ENCODE data around the gene PTPRN2. TPM values are rescaled to one million over a fixed set of nuclear protein-coding genes. Genes with fewer than 3 reads are reported as not detected.

PTPRN2 gene
- total and polyA plus RNA-seq, 2 of the 8 experiments (the other 6 are each of a cell fraction or from before 2014, with no cell fraction given) = 2.6 to 4.5 TPM

DNA sequence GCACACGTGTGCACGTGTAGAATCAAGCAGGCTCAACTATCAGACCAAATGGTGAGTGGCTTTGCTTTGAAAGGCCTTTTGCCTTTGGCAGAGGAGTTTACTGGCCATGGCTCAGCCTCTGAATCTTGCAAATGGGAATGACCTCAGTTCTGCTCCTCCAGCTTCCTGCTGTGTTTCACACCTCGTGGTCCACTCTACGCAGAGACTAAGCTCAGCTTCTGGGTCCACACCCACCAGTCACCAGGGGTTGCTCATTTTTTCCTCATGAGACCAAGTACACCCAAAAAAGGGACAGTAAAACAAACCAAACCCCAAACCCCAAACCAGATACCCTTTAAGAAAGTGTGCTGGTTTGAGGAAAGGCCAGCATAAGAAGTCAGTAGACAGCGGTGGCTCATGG is 1014.4 kb downstream of the PTPRN2 start:
- Histone ChIP-seq H3K4me3 (ENCODE audit: extremely low read depth in 1 of 4, insufficient read depth in 2 of 4, low read depth in 3 of 4, low read length in 4 of 4) (no peak overlapping the region), H3K4me1 (replicated peaks in 1 of 4; ENCODE audit: control insufficient read depth in 3 of 4, insufficient read depth in 4 of 4, low read length in 3 of 4) (peaks cover 0 to 8% (median 4%) of the 10 kb centered on the region in 4 experiments; a peak in 3 of 7 replicates), H2BK20ac (ENCODE audit: low read length) (no peak overlapping the region), H3K9ac (replicated peaks in 1 of 4; ENCODE audit: extremely low read depth in 1 of 4, low read depth in 3 of 4, low read length in 3 of 4) (no peak overlapping the region), H3K36me3 (ENCODE audit: control insufficient read depth in 2 of 4, insufficient read depth in 4 of 4, low read length in 3 of 4) (no peaks in the 10 kb centered on the region), H3K27ac (ENCODE audit: low read depth, low read length) (no peak overlapping the region), H3K18ac (ENCODE audit: extremely low read depth, low read length) (no peak overlapping the region), H3K79me2 (ENCODE audit: control insufficient read depth in 1 of 2, insufficient read depth in 2 of 2, low read length in 2 of 2) (no peaks in the 10 kb centered on the region), H3K4ac (replicated peaks; ENCODE audit: insufficient read length, low read depth, low read length) (no peak overlapping the region), H3K14ac (ENCODE audit: insufficient read length) (no peak overlapping the region), H2AK5ac (ENCODE audit: low read depth, low read length) (no peak overlapping the region), H2BK15ac (ENCODE audit: low read length) (no peak overlapping the region), H3K4me2 (ENCODE audit: insufficient read depth in 1 of 2, low read depth in 2 of 2, low read length in 2 of 2) (no peak overlapping the region), H3K79me1 (ENCODE audit: low read depth, low read length) (no peaks in the 10 kb centered on the region), H2AFZ (ENCODE audit: low read length) (no peak overlapping the region), H4K20me1 (replicated peaks in 1 of 2; ENCODE audit: control insufficient read depth in 1 of 2, insufficient read depth in 2 of 2, low read length in 2 of 2) (no peaks in the 10 kb centered on the region), H3K27me3 (replicated peaks in 1 of 4; ENCODE audit: control insufficient read depth in 3 of 4, extremely low read depth in 1 of 4, insufficient read depth in 3 of 4, low read length in 3 of 4) (peaks cover 0 to 4% (median 0%) of the 10 kb centered on the region in 4 experiments; a peak in 4 of 7 replicates), H3K23me2 (ENCODE audit: low read depth, low read length) (no peaks in the 10 kb centered on the region; the same call in 1 of the 2 replicates), H4K5ac (ENCODE audit: insufficient read length, low read depth, low read length) (no peak overlapping the region), H4K8ac (ENCODE audit: extremely low read depth, insufficient read depth, low read length) (no peak overlapping the region), H4K91ac (replicated peaks; ENCODE audit: insufficient read length, low read length) (no peak overlapping the region), H3K23ac (ENCODE audit: insufficient read length) (no peak overlapping the region), H2BK120ac (replicated peaks; ENCODE audit: low read depth, low read length) (no peak overlapping the region), H3K56ac (replicated peaks; ENCODE audit: insufficient read length, low read depth, low read length) (no peak overlapping the region), H3K9me3 (ENCODE audit: insufficient read depth in 2 of 2, low read depth in 1 of 2, low read length in 1 of 2) (no peaks in the 10 kb centered on the region), H2BK12ac (ENCODE audit: low read depth, low read length) (no peak overlapping the region), H2BK5ac (ENCODE audit: low read depth, low read length) (no peak overlapping the region)
- FAIRE-seq (no peak), DNase-seq (ENCODE audit: low read depth in 1 of 2, low spot score in 2 of 2) (no peak)
- TF ChIP-seq, protein P1, sequence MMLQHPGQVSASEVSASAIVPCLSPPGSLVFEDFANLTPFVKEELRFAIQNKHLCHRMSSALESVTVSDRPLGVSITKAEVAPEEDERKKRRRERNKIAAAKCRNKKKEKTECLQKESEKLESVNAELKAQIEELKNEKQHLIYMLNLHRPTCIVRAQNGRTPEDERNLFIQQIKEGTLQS (IDR thresholded peaks at IDR 0.05; ENCODE audit: insufficient read depth, low read depth, low read length) = no peak
- TF ChIP-seq RBBP5 (IDR thresholded peaks at IDR 0.05; ENCODE audit: borderline replicate concordance, low read depth, low read length) = no peak
- no peak for TF ChIP-seq POLR2AphosphoS5 (IDR thresholded peaks at IDR 0.05; ENCODE audit: low read depth, low read length)
- TF ChIP-seq SIX5 (IDR thresholded peaks at IDR 0.05; ENCODE audit: low read depth, low read length) = no peak
- TF ChIP-seq, protein P2, sequence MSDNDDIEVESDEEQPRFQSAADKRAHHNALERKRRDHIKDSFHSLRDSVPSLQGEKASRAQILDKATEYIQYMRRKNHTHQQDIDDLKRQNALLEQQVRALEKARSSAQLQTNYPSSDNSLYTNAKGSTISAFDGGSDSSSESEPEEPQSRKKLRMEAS (IDR thresholded peaks at IDR 0.05) = no peak
- TF ChIP-seq KDM4A (IDR thresholded peaks at IDR 0.05; ENCODE audit: low read depth, low read length, severe bottlenecking) = no peak
- TF ChIP-seq ASH2L (IDR thresholded peaks at IDR 0.05; ENCODE audit: low read length) = no peak
- no peak for TF ChIP-seq BACH1 (IDR thresholded peaks at IDR 0.05; ENCODE audit: low read length)
- ChIA-PET POLR2A (ENCODE audit: partially characterized antibody) (no interaction called here), CTCF (ENCODE audit: partially characterized antibody) (interaction anchor here (1.1 kb wide), 1 partner anchor 98 kb away, joined by 3 read pairs; no protein-coding TSS in a partner anchor)
- 89% methylated on average over 5 of the region's 5 CpGs; no CpG with 5 or more reads in 1 of the 2 experiments for WGBS, 2 experiments (ENCODE audit: extremely low coverage in 1 of 2, insufficient coverage in 1 of 2, insufficient read length in 1 of 2, insufficient replicate concordance in 2 of 2, low coverage in 1 of 2, low lambda C conversion rate in 2 of 2, missing lambda C conversion rate in 1 of 2)

Data from H1 (cell line).